ENCODE results near the gene DCLRE1B.

Gene DCLRE1B

GRCh38 chr1:113887402-113888175 lies 17.5 kb upstream of the DCLRE1B start, which contains the start of gene BCL2L15:
Gene BCL2L15, minus strand, starts transcription at chr1:113887581. Its CDS starts 206 bp downstream, at chr1:113887375.
- no peak for DNase-seq (ENCODE audit: low read depth)

- DNase-seq (ENCODE audit: low read depth): no peak
Measured at GRCh38 chr1:113890816-113891215, 14.3 kb upstream of the DCLRE1B start.

GRCh38 chr1:113891631-113892220 lies 13.4 kb upstream of the DCLRE1B start:
- DNase-seq (ENCODE audit: low read depth): no peak

- DNase-seq (ENCODE audit: low read depth): no peak
Measured at GRCh38 chr1:113893267-113893666, 11.9 kb upstream of the DCLRE1B start.

GRCh38 chr1:113895098-113895497 lies 10.0 kb upstream of the DCLRE1B start:
- no peak for DNase-seq (ENCODE audit: low read depth)

GRCh38 chr1:113895961-113896360 lies 9.2 kb upstream of the DCLRE1B start:
- no peak for DNase-seq (ENCODE audit: low read depth)

- no peak for DNase-seq (ENCODE audit: low read depth)
Measured at GRCh38 chr1:113898241-113898814, 6.8 kb upstream of the DCLRE1B start.

GRCh38 chr1:113899111-113899510 lies 6.0 kb upstream of the DCLRE1B start:
- DNase-seq (ENCODE audit: low read depth): no peak

- DNase-seq (ENCODE audit: low read depth): no peak
Measured at GRCh38 chr1:113901191-113901590, 3.9 kb upstream of the DCLRE1B start.

GRCh38 chr1:113903501-113904292 lies 1.4 kb upstream of the DCLRE1B start:
- DNase-seq (ENCODE audit: low read depth): no peak

- no peak for DNase-seq (ENCODE audit: low read depth)
Measured at GRCh38 chr1:113904293-113904673, 843 bp upstream of the DCLRE1B start.

- DNase-seq (ENCODE audit: low read depth): no peak
Measured at GRCh38 chr1:113905435-113905861, 322 bp downstream of the DCLRE1B start.

GRCh38 chr1:113912594-113913311 lies 7.6 kb downstream of the DCLRE1B start:
- no peak for DNase-seq (ENCODE audit: low read depth)

- no peak for DNase-seq (ENCODE audit: low read depth)
Measured at GRCh38 chr1:113913312-113913668, 8.2 kb downstream of the DCLRE1B start.

GRCh38 chr1:113913887-113914664 lies 8.9 kb downstream of the DCLRE1B start:
- peak; percentile 91 for DNase-seq (ENCODE audit: low read depth)

GRCh38 chr1:113916974-113917373 lies 11.8 kb downstream of the DCLRE1B start:
- DNase-seq (ENCODE audit: low read depth): no peak

GRCh38 chr1:113917400-113918082 lies 12.4 kb downstream of the DCLRE1B start:
- no peak for DNase-seq (ENCODE audit: low read depth)

GRCh38 chr1:113918243-113918642 lies 13.1 kb downstream of the DCLRE1B start:
- no peak for DNase-seq (ENCODE audit: low read depth)

GRCh38 chr1:113922957-113923356 lies 17.8 kb downstream of the DCLRE1B start:
- DNase-seq (ENCODE audit: low read depth): no peak

- DNase-seq (ENCODE audit: low read depth): no peak
Measured at GRCh38 chr1:113924473-113924872, 19.3 kb downstream of the DCLRE1B start.
